SK-N-MC (cell line): ENCODE measurements around the gene CDC34.

Experiments
- EZH2 ChIP-seq: fragments of 200-600 bp; sonication (generic); IDR thresholded peaks from one replicate; pipeline ENCODE4 v1.6.1; 2017; ENCODE audit warnings: antibody characterized with exemption
- POLR2AphosphoS5 ChIP-seq: IDR thresholded peaks from 2 replicates; pipeline ENCODE4 v1.6.1; 2012; ENCODE audit warnings: mild to moderate bottlenecking, low read depth, low read length, borderline replicate concordance

GRCh38 chr19:588093-588740 lies 56.7 kb downstream of the CDC34 start:
- TF ChIP-seq POLR2AphosphoS5 (no peak), EZH2 (no peak)
